ENCODE data around the gene SUCO. TPM values are rescaled to one million over a fixed set of nuclear protein-coding genes. Genes with fewer than 3 reads are reported as not detected.

The SUCO gene
- total RNA-seq, 2 experiments from 2014 or later, result 22.9 to 42.3 TPM

DNA sequence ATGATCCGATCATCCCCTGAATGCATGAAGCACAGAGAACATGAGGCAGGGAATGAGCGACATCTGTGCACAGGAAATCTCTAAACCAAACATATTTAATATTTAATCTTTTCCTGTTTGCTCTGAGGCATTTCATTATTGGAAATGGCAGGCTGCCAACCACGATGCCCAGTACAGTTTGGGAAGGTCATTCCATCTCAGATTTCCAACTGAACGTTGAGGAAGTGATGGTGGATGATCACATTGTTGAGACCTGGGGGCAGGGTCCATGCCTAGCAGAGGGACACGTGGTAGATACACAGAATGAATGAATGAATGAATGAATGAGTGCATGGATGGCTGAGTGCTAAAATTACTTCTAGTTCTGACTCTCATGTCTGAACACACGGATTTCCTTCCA, 110.0 kb downstream of the SUCO start:
- intact Hi-C loops (cut with micrococcal nuclease; ENCODE audit: unreplicated experiment), result no loop called here

DNA sequence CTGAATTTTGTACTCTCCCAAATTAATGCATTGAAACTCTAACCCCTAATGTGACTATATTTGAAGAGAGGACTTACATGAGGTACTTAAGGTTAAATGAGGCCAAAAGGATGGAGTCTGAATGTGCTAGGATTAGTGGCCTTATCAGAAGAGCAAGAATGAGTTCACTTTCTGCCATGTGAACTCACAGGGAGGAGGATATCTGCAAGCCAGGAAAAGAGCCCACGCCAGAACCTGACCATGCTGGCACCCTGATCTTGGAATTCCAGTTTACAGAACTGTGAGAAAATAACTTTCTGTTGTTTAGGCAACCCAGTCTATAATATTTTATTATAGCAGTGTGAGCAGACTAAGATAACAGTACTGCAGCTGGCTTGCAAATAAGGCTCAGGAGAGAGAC, 113.7 kb downstream of the SUCO start:
- Histone ChIP-seq H3K36me3 (ENCODE audit: insufficient read depth, low read length) (no peaks in the 10 kb centered on the region), H3K9me2 (ENCODE audit: insufficient read depth, low read length) (no peaks in the 10 kb centered on the region), H3K27ac (ENCODE audit: low read depth, low read length, poor library complexity, severe bottlenecking) (no peak overlapping the region), H4K20me1 (ENCODE audit: insufficient read depth, low read length) (no peaks in the 10 kb centered on the region), H3K4me3 (ENCODE audit: low read depth, low read length, poor library complexity, severe bottlenecking) (no peak overlapping the region), H2AFZ (ENCODE audit: low read length) (no peak overlapping the region), H3K9me3 (ENCODE audit: low read length) (no peaks in the 10 kb centered on the region), H3K79me2 (ENCODE audit: insufficient read depth, low read depth, low read length) (no peaks in the 10 kb centered on the region), H3K4me1 (ENCODE audit: insufficient read depth, low read length, poor library complexity, severe bottlenecking) (peaks cover 15% of the 10 kb centered on the region), H3K4me2 (ENCODE audit: low read length) (no peak overlapping the region)
- intact Hi-C loops (cut with micrococcal nuclease; ENCODE audit: unreplicated experiment), result no loop called here
- no TSS peak for BruUV-seq (replicated peaks)
- ChIA-PET CTCF (ENCODE audit: unreplicated experiment) (no interaction called here), POLR2A (interaction anchor here (0.5 kb wide), 1 partner anchor 195 kb away, joined by 3 read pairs; no protein-coding TSS in a partner anchor)
- TF ChIP-seq, protein P1, sequence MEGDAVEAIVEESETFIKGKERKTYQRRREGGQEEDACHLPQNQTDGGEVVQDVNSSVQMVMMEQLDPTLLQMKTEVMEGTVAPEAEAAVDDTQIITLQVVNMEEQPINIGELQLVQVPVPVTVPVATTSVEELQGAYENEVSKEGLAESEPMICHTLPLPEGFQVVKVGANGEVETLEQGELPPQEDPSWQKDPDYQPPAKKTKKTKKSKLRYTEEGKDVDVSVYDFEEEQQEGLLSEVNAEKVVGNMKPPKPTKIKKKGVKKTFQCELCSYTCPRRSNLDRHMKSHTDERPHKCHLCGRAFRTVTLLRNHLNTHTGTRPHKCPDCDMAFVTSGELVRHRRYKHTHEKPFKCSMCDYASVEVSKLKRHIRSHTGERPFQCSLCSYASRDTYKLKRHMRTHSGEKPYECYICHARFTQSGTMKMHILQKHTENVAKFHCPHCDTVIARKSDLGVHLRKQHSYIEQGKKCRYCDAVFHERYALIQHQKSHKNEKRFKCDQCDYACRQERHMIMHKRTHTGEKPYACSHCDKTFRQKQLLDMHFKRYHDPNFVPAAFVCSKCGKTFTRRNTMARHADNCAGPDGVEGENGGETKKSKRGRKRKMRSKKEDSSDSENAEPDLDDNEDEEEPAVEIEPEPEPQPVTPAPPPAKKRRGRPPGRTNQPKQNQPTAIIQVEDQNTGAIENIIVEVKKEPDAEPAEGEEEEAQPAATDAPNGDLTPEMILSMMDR (conservative IDR thresholded peaks at IDR 0.05; ENCODE audit: low read length), result no peak
- TF ChIP-seq EZH2phosphoT487 (IDR thresholded peaks at IDR 0.05; ENCODE audit: borderline replicate concordance, low read depth, low read length), result no peak
- no peak for DNase-seq (ENCODE audit: low spot score)

More for the DNA sequence above, 110.0 kb downstream of the SUCO start:
- TF ChIP-seq, protein P1 (conservative IDR thresholded peaks at IDR 0.05; ENCODE audit: low read length), result no peak
- TF ChIP-seq EZH2phosphoT487 (IDR thresholded peaks at IDR 0.05; ENCODE audit: borderline replicate concordance, low read depth, low read length), result no peak
- H3K27ac ChIP-seq (ENCODE audit: low read depth, low read length, poor library complexity, severe bottlenecking), result no peak overlapping the region
- BruUV-seq (replicated peaks), result no TSS peak
- no peaks in the 10 kb centered on the region for H3K79me2 ChIP-seq (ENCODE audit: insufficient read depth, low read depth, low read length)
- peak overlapping the region; percentile 80; the same call in 1 of the 2 replicates for H2AFZ ChIP-seq (ENCODE audit: low read length)
- H4K20me1 ChIP-seq (ENCODE audit: insufficient read depth, low read length), result no peaks in the 10 kb centered on the region
- peak overlapping the region; percentile 29 for H3K4me3 ChIP-seq (ENCODE audit: low read depth, low read length, poor library complexity, severe bottlenecking)
- no peaks in the 10 kb centered on the region for H3K36me3 ChIP-seq (ENCODE audit: insufficient read depth, low read length)
- peak overlapping the region; percentile 56 for H3K4me2 ChIP-seq (ENCODE audit: low read length)
- DNase-seq (ENCODE audit: low spot score), result no peak
- POLR2A ChIA-PET, result interaction anchor here (0.7 to 1.1 kb wide), 3 partner anchors 55 to 110 kb away, joined by 3 read pairs; partner anchors contain the start of gene SUCO
- H3K4me1 ChIP-seq (ENCODE audit: insufficient read depth, low read length, poor library complexity, severe bottlenecking), result peaks cover 15% of the 10 kb centered on the region
- CTCF ChIA-PET (ENCODE audit: unreplicated experiment), result no interaction called here
- H3K9me3 ChIP-seq (ENCODE audit: low read length), result no peaks in the 10 kb centered on the region
- no peaks in the 10 kb centered on the region for H3K9me2 ChIP-seq (ENCODE audit: insufficient read depth, low read length)

DNA sequence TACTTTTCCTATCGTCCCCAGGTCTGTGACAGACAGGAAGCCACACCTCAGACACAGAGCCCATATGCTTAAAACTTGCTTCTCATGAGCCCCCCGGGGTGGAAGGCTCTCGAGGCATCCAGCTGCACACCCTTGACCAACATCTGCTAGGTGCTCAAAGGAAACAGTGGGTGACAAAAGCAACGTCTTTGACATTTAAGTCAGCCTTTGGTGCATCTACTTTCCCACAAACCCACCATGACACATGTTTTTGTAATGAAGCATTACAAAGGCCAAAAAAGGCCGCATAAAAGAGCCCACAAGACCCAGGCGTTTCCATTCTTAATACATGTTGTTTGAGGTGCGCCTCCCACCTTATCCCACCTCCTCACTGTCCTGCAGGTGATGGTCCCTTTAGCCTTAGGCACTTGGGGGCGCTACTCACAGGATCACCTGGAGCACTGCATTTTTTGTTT, 114.2 kb downstream of the SUCO start:
- no peaks in the 10 kb centered on the region for H4K20me1 ChIP-seq (ENCODE audit: insufficient read depth, low read length)
- no peak overlapping the region for H3K4me2 ChIP-seq (ENCODE audit: low read length)
- no peaks in the 10 kb centered on the region for H3K9me3 ChIP-seq (ENCODE audit: low read length)
- no peak for DNase-seq (ENCODE audit: low spot score)
- no peak for TF ChIP-seq EZH2phosphoT487 (IDR thresholded peaks at IDR 0.05; ENCODE audit: borderline replicate concordance, low read depth, low read length)
- TF ChIP-seq, protein P1 (conservative IDR thresholded peaks at IDR 0.05; ENCODE audit: low read length), result 0 out of 2 replicates have a peak, but pooled peaks have one; percentile 19
- BruUV-seq (replicated peaks), result no TSS peak
- H3K4me1 ChIP-seq (ENCODE audit: insufficient read depth, low read length, poor library complexity, severe bottlenecking), result peaks cover 15% of the 10 kb centered on the region
- no peak overlapping the region for H3K4me3 ChIP-seq (ENCODE audit: low read depth, low read length, poor library complexity, severe bottlenecking)
- intact Hi-C loops (cut with micrococcal nuclease; ENCODE audit: unreplicated experiment), result no loop called here
- H2AFZ ChIP-seq (ENCODE audit: low read length), result no peak overlapping the region
- no peaks in the 10 kb centered on the region for H3K9me2 ChIP-seq (ENCODE audit: insufficient read depth, low read length)
- ChIA-PET CTCF (ENCODE audit: unreplicated experiment) (no interaction called here), POLR2A (interaction anchor here (0.5 kb wide), 1 partner anchor 196 kb away, joined by 3 read pairs; no protein-coding TSS in a partner anchor)
- H3K36me3 ChIP-seq (ENCODE audit: insufficient read depth, low read length), result no peaks in the 10 kb centered on the region
- H3K79me2 ChIP-seq (ENCODE audit: insufficient read depth, low read depth, low read length), result no peaks in the 10 kb centered on the region
- no peak overlapping the region for H3K27ac ChIP-seq (ENCODE audit: low read depth, low read length, poor library complexity, severe bottlenecking)

All from OCI-LY7 (cell line).